HFF-Myc (cell line): ENCODE measurements around the gene ZNF24.

ENCODE experiments used
- DNase-seq: peaks from one replicate; pipeline ENCODE4 v3.0.0-alpha.2; 2011; ENCODE audit warnings: low read depth; ENCODE audit errors: extremely low read depth
- H3K4me3 ChIP-seq: replicated peaks from 2 replicates; pipeline ENCODE4 v1.5.1; 2011; ENCODE audit warnings: low read depth, mild to moderate bottlenecking, control low read depth, low read length
- CTCF ChIP-seq: IDR thresholded peaks from 2 replicates; pipeline ENCODE4 v1.5.1; 2012; ENCODE audit warnings: mild to moderate bottlenecking, low read depth, low read length, control low read depth; ENCODE audit errors: missing control alignments

The ZNF24 gene

GRCh38 chr18:35361570-35362321 is 17.5 kb upstream of the ZNF24 start:
- no peak for DNase-seq
- H3K4me3 ChIP-seq = no peak overlapping the region
- TF ChIP-seq CTCF = no peak

GRCh38 chr18:35355140-35355618 is 11.0 kb upstream of the ZNF24 start:
- peak; percentile 76 for TF ChIP-seq CTCF
- peak; percentile 69 for DNase-seq
- no peak overlapping the region for H3K4me3 ChIP-seq

GRCh38 chr18:35352778-35353177 is 8.6 kb upstream of the ZNF24 start:
- no peak overlapping the region for H3K4me3 ChIP-seq
- no peak for TF ChIP-seq CTCF
- no peak for DNase-seq

- no peak overlapping the region for H3K4me3 ChIP-seq
- no peak for TF ChIP-seq CTCF
These were observed 8.1 kb upstream of the ZNF24 start for GRCh38 chr18:35352283-35352682.

DNA sequence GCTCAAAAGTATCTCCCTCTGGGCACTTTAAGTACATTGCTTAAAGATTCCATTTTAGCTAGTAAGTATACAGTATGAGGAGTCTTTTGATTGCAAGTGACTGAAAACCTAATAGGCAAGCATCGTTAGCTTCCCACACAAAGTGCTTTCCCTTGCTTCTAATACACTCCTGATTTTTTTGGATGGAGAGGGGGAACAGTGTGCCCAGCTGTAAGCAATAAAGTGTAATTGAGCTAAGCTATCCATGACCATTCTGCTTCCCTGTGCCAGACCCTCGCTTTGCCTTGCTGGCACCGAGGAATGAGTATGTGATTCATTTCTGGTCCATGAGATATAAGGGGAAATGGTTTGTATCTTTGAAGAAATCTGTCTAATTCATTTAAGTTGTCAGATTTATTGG is 3.8 kb upstream of the ZNF24 start:
- H3K4me3 ChIP-seq = no peak overlapping the region
- no peak for TF ChIP-seq CTCF
- DNase-seq = no peak

More at GRCh38 chr18:35352283-35352682, 8.1 kb upstream of the ZNF24 start:
- no peak for DNase-seq

DNA sequence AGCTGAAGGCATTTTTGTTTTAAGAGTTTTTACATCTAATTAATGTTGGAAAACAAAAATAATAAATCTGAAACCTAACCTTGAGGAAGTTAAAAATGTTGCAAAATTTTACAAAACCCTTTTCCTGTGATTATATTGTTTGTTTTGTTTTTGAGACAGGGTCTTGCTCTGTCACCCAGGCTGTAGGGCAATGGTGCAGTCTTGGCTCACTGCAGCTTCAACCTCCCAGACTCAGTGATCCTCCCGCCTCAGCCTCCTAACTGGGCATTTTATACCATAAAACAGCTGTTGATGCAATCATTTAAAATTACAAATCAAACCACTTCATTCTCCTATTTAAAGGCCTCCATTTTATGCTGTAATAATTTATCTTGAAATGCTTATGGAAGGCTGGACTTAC is 1.7 kb upstream of the ZNF24 start:
- no peak overlapping the region for H3K4me3 ChIP-seq
- no peak for DNase-seq
- TF ChIP-seq CTCF = no peak

- DNase-seq = no peak
- H3K4me3 ChIP-seq = no peak overlapping the region
- no peak for TF ChIP-seq CTCF
These were observed 1.3 kb upstream of the ZNF24 start for GRCh38 chr18:35345460-35345921.
